GM21529 (cell line): ENCODE measurements around the gene ATXN1.
A peak's percentile ranks its signal among the peaks of the same experiment; 100 is the strongest.
"Not testable (repeated sequence)": the region's sequence is repeated elsewhere in the genome, so short reads cannot be mapped to it uniquely, and the experiment has no call there.

Experiments
- ATAC-seq: cut with Tn5 transposase; IDR thresholded peaks from one replicate; pipeline ENCODE4 v1.9.1; 2021; ENCODE audit not compliant: unreplicated experiment

Gene ATXN1

GRCh38 chr6:16760516-16761470 is at the start of gene ATXN1:
Gene ATXN1 (minus strand): TSS chr6:16761460.
- ATAC-seq: peak; percentile 3

- ATAC-seq: no peak
Observed at GRCh38 chr6:16810411-16810810, 49.2 kb upstream of the ATXN1 start.

- ATAC-seq: no peak
Observed at GRCh38 chr6:16809753-16810358, 48.6 kb upstream of the ATXN1 start.

GRCh38 chr6:16807956-16808355 is 46.7 kb upstream of the ATXN1 start:
- no peak for ATAC-seq

- ATAC-seq: no peak
Observed at GRCh38 chr6:16806363-16806762, 45.1 kb upstream of the ATXN1 start.

- no peak for ATAC-seq
Observed at GRCh38 chr6:16805243-16805950, 44.1 kb upstream of the ATXN1 start.

- ATAC-seq: no peak
Observed at GRCh38 chr6:16804546-16805242, 43.4 kb upstream of the ATXN1 start.

- ATAC-seq: no peak
Observed at GRCh38 chr6:16803294-16804200, 42.3 kb upstream of the ATXN1 start.

GRCh38 chr6:16802071-16802470 is 40.8 kb upstream of the ATXN1 start:
- no peak for ATAC-seq

GRCh38 chr6:16800942-16801341 is 39.7 kb upstream of the ATXN1 start:
- ATAC-seq: no peak

GRCh38 chr6:16800341-16800740 is 39.1 kb upstream of the ATXN1 start:
- ATAC-seq: no peak

GRCh38 chr6:16799279-16800193 is 38.3 kb upstream of the ATXN1 start:
- no peak for ATAC-seq

GRCh38 chr6:16793828-16794412 is 32.7 kb upstream of the ATXN1 start:
- ATAC-seq: no peak

GRCh38 chr6:16789329-16790038 is 28.2 kb upstream of the ATXN1 start:
- ATAC-seq: no peak

GRCh38 chr6:16787128-16787682 is 25.9 kb upstream of the ATXN1 start:
- ATAC-seq: no peak

GRCh38 chr6:16785496-16785895 is 24.2 kb upstream of the ATXN1 start:
- no peak for ATAC-seq

- not testable (repeated sequence) for ATAC-seq
Observed at GRCh38 chr6:16784957-16785356, 23.7 kb upstream of the ATXN1 start.
